BJ (cell line): ENCODE results near the gene GATA1. TPM values are rescaled to one million over a fixed set of nuclear protein-coding genes. Genes with fewer than 3 reads are reported as not detected.

ENCODE experiments used
- CTCF ChIA-PET: fragments of 350-600 bp; formaldehyde crosslinking; extraction: SDS; loops from one replicate; lab custom pipeline; 2021; ENCODE audit warnings: antibody characterized with exemption, inconsistent platforms; lab: Yijun Ruan, JAX
- POLR2A ChIA-PET: fragments of 300-600 bp; sonication (Branson Sonifier 250); formaldehyde crosslinking; extraction: SDS; loops from one replicate; lab custom pipeline; 2021; ENCODE audit warnings: antibody characterized with exemption; lab: Charles Lee
- DNase-seq: peaks from one replicate; pipeline ENCODE4 v3.0.0-alpha.2; 2011; ENCODE audit warnings: low read depth
- H3K27me3 ChIP-seq: 2 replicates; pipeline ENCODE4 v1.6.0; 2011; ENCODE audit warnings: low read length; ENCODE audit not compliant: control insufficient read depth, insufficient read depth
- H3K36me3 ChIP-seq: 2 replicates; pipeline ENCODE4 v1.5.1; 2011; ENCODE audit warnings: low read length; ENCODE audit not compliant: control insufficient read depth, insufficient read depth
- H3K4me3 ChIP-seq: 2 replicates; pipeline ENCODE4 v1.5.1; 2011; ENCODE audit warnings: low read depth, mild to moderate bottlenecking, control low read depth, low read length
- CTCF ChIP-seq: IDR thresholded peaks from 2 replicates; pipeline ENCODE4 v1.5.1; 2011; ENCODE audit warnings: low read depth, mild to moderate bottlenecking, control low read depth, inconsistent platforms, low read length, moderate library complexity; ENCODE audit not compliant: insufficient read depth
- polyA plus RNA-seq: library from polyadenylated mRNA; depleted of rRNA; stranded (reverse); fragments of >200 nt; gene quantifications from 2 replicates; pipeline ENCODE4 v1.2.3, GENCODE V29; 2011

GATA1 gene
- polyA plus RNA-seq, 1 experiment, result not detected

- DNase-seq, result no peak
- no peak for TF ChIP-seq CTCF
- H3K36me3 ChIP-seq, result no peaks in the 10 kb centered on the region
- H3K4me3 ChIP-seq, result no peak overlapping the region
- H3K27me3 ChIP-seq, result no peaks in the 10 kb centered on the region; the same call in 1 of the 2 replicates
- CTCF ChIA-PET, result no interaction called here
- POLR2A ChIA-PET, result no interaction called here
Observed at GRCh38 chrX:48772602-48773001, 13.8 kb upstream of the GATA1 start.

DNA sequence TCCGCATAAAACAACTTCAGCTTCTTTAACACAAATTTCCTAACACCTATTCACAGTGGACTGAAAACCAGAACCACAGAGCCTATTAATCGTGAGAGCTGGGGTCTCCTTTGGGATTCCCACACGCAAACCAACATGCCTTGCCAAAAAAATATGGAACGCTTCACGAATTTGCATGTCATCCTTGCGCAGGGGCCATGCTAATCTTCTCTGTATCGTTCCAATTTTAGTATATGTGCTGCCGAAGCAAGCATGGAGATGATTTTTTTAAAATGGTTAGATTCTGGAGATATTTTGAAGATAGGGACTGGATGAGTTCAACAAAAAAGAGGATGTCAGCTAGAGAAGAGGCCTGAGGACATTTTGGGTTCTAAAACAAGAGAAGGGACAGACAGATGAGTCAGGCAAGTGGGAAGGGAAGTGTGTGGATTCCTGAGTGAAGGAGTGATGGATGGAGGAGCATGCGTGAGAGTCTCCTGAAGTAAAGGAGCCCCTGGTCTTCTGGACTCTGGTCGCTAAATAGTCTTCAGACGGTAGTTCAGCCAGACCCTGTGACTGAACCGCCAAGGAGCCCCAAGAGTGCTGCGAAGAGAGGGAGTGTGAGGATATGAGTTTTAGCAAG is 9.5 kb upstream of the GATA1 start:
- TF ChIP-seq CTCF, result no peak
- POLR2A ChIA-PET, result no interaction called here
- DNase-seq, result no peak
- Histone ChIP-seq H3K4me3 (no peak overlapping the region), H3K27me3 (no peaks in the 10 kb centered on the region; the same call in 1 of the 2 replicates), H3K36me3 (no peaks in the 10 kb centered on the region)
- CTCF ChIA-PET, result interaction anchor here (0.6 kb wide), 1 partner anchor 155 kb away, joined by 4 read pairs; no protein-coding TSS in a partner anchor

DNA sequence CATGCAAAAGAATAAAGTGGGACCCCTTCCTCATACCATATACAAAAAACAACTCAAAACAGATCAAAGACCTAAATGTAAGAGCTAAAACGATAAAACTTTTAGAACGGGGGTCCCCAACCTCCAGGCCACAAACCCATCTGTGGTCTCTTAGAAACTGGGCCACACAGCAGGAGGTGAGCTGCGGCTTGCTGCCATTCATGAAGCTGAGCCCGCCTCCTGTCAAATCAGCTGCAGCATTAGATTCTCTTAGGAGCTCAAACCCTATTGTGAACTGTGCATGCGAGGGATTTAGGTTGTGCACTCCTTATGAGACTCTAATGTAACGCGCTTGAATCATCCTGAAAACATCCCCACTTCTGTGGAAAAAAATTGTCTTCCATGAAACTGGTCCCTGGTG is 7.0 kb upstream of the GATA1 start:
- CTCF ChIA-PET, result no interaction called here
- POLR2A ChIA-PET, result no interaction called here
- no peak for DNase-seq

GRCh38 chrX:48781705-48782104 is 4.7 kb upstream of the GATA1 start:
- no peaks in the 10 kb centered on the region for H3K27me3 ChIP-seq
- CTCF ChIA-PET, result no interaction called here
- H3K36me3 ChIP-seq, result no peaks in the 10 kb centered on the region
- no peak overlapping the region for H3K4me3 ChIP-seq
- no peak for DNase-seq
- POLR2A ChIA-PET, result no interaction called here
- no peak for TF ChIP-seq CTCF

More for the DNA sequence above, 7.0 kb upstream of the GATA1 start:
- Histone ChIP-seq H3K4me3 (no peak overlapping the region), H3K36me3 (no peaks in the 10 kb centered on the region), H3K27me3 (no peaks in the 10 kb centered on the region; the same call in 1 of the 2 replicates)
- no peak for TF ChIP-seq CTCF

DNA sequence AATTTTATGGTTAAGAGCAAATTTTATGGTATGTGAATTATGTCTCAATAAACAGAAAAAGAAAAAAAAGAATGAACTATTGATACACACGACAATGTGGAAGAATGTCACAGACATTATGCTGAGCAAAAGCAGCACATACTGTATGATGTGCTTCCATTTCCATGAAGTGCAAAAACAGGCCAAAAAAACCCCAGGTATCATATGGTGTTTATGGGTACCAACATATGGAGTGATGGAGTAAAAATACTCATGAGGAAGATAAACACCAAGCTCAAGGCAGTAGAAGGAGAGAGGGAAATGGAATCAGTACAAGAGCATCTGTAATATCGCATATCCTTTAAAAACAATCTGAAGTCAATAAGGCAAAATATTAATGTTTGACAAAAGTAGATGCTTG is 4.2 kb upstream of the GATA1 start:
- no peak for DNase-seq
- Histone ChIP-seq H3K36me3 (no peaks in the 10 kb centered on the region), H3K27me3 (no peaks in the 10 kb centered on the region), H3K4me3 (no peak overlapping the region)
- POLR2A ChIA-PET, result no interaction called here
- CTCF ChIA-PET, result no interaction called here
- TF ChIP-seq CTCF, result no peak
